GM21367 (cell line): ENCODE measurements around the gene SCGB1C2.
"Not testable (repeated sequence)": the region's sequence is repeated elsewhere in the genome, so short reads cannot be mapped to it uniquely, and the experiment has no call there.

Experiments
- ATAC-seq: cut with Tn5 transposase; IDR thresholded peaks from one replicate; pipeline ENCODE4 v1.9.1; 2021; ENCODE audit not compliant: unreplicated experiment

Gene SCGB1C2

DNA sequence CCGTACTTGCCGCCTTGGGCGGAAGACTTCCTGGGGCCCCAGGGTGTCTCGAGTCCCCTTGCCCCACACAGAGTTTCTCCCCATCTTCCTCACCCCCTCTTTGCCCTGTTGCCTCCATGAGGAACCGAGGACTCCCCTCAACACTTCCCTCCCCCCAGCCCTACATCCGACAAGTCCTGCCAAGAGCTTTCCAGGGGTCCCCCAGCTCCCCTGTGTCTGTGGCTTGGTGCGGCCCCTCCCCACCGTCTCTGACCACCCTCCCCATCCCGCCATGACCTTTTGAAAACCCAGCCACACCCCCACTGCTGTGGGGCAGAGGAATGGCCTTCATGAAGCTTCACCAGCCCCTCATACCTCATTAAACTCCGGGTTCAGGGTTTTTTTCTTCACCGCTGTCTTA lies 11.4 kb downstream of the SCGB1C2 start:
- ATAC-seq: no peak

DNA sequence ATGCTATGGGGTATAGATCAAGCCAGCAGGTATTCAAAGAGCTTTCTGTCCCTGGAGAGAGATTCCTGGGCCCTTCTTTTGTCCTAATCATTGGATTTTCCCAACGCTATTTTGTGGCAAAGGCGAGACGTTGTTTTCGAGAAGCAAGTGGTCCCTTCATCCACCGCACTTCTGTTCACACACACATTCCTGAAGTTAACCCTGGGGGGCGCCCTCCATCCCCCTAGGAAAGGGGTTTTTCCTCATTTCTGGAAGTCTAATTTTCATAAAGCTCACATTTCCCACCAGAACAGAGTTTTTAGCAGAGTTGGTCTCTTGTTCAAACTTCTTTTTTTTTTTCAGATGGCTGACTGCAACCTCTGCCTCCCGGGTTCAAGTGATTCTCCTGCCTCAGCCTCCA lies 11.9 kb downstream of the SCGB1C2 start:
- no peak for ATAC-seq

DNA sequence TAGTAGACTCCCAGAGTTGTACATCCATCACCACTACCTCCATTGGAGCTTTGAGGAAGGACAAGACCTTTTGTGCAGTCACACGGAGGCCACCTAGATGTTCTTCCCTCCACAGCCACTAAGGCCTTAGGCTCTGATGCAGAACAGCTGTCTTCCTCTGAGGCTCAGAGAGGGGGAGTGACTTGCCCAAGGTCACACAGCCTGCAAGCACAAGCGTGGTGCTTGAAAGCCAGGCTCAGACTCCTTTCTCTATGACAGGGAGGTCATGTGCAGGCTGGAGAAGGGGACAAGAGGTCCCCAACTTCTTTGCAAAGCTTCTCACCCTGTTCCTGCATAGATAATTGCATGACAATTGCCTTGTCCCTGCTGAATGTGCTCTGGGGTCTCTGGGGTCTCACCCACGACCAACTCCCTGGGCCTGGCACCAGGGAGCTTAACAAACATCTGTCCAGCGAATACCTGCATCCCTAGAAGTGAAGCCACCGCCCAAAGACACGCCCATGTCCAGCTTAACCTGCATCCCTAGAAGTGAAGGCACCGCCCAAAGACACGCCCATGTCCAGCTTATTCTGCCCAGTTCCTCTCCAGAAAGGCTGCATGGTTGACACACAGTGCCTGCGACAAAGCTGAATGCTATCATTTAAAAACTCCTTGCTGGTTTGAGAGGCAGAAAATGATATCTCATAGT lies 12.7 kb downstream of the SCGB1C2 start:
- ATAC-seq: no peak

DNA sequence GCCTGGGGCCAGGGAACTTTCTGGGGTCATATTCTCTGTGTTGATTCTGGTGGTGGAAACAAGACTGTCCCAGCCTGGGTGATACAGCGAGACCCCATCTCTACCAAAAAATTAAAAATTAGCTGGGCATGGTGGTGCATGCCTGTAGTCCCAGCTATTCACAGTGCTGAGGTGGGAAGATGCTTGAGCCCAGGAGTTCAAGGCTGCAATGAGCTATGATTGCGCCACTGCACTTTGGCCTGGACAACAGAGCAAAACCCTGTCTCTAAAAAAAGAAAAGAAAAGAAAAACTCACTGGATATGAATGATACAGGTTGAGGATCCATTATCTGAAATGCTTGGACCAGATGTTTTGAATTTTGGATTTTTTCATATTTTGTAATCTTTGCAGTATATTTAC lies 13.6 kb downstream of the SCGB1C2 start:
- no peak for ATAC-seq

DNA sequence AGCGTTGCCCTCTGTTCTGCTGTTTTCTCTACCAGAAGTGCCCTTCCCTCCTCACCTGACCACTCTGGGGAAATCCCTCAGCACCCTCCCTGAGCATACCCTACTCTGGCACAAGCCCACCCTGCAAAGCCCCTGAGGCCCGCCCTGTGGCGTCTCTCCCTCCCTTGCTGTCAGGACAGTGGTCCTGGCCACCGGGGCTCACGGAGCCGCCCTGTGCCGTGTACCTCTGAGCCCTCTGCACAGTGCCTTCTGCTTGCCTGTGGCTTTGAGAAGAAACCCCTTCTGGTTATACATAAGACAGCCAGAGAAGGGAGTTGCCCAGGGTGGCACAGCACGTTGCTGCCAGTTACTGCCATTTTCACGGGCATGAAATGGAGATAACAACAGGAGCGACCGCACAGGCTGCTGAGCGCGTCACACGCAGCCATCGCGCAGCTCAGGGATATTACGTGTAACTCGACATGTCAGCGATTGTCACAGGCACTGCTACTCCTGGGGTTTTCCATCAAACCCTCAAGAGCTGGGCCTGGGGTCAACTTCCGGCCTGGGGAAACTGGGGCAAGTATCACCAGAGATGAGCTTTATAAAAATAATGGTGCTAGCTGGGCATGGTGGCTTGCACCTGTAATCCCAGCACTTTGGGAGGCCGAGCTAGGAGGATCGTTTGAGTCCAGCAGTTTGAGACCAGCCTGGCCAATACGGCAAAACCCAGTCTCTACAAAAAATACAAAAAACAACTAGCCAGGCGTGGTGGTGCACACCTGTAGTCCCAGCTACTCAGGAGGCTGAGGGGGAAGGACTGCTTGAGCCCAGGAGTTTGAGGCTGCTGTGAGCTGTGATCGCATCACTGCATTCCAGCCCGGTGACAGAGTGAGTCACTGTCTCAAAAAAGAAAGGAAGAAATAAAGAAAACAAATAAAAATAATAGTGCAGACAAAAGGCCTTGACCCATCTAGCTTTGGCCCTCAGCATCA lies 14.8 kb downstream of the SCGB1C2 start:
- no peak for ATAC-seq

GRCh38 chr17:152860-153420 lies 15.6 kb downstream of the SCGB1C2 start:
- no peak for ATAC-seq

DNA sequence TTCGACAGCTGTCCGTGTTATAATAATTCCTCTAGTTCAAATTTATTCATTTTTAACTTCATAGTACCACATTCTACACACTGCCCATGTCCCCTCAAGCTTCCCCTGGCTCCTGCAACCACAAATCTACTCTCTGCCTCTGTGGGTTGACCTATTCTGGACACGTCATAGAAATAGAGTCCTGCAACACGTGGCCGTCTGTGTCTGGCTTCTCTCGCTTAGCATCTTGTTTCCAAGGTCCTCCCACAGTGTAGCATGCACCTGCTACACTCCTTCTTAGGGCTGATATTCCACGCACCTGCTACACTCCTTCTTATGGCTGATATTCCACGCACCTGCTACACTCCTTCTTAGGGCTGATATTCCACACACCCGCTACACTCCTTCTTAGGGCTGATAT lies 16.5 kb downstream of the SCGB1C2 start:
- ATAC-seq: no peak

- no peak for ATAC-seq
These were observed 18.2 kb downstream of the SCGB1C2 start for GRCh38 chr17:155576-155975.

- no peak for ATAC-seq
These were observed 18.8 kb downstream of the SCGB1C2 start for GRCh38 chr17:156094-156621.

DNA sequence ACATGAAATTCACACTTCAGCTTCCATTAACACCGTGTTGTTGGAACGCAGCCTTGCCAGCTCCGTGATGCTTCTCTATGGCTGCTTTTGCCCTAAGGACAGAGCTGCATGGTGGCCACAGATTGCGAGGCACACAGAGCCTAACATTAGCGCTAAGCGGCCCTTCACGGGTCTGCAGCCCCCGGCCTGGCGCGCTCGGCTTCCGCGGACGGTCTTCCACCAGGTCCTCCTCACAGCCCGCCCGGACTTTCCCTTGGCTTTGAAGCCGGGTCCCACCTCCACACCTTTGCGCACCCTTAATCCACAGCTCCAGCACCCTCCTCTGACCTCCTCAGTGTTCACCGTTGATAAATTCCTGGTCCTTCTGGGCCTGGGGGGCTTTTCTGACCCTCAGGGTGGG lies 19.6 kb downstream of the SCGB1C2 start:
- no peak for ATAC-seq

- no peak for ATAC-seq
These were observed 20.5 kb downstream of the SCGB1C2 start for GRCh38 chr17:157901-158300.

DNA sequence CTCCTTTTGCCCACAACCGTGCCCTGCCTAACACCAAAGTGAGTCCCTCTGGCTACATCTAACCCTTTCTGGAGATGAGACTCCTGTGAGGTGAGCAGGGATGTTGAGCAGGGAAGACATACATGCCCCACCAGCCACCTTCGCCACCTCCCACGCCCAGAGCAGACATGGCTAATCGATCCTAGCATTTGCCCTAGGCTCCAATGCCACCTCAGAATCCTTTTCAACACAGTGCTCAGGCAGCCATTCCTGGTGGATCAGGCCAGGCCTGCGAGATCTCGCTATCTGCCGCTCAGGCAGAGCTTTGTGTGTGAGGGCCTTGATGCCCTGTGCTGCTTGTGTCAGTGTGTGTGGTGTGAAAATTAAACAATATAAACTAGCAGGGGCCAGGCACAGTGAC lies 21.0 kb downstream of the SCGB1C2 start:
- no peak for ATAC-seq

DNA sequence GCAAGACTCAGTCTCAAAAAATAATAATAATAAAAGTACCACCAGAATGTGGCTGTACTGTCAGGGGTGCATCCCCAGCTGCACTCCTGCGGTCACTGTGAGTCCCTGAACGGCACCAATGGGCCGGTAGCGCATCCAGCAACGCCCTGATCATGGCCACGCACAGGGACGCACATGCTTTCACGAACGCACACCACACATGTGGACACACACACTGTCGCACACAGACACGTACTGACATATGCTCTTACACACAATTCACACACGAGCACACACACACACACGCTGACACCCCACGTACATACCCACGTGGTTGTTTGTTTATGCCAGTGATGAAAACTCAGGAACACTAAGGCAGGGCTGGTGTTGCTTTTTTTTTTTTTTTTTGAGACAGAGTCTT lies 22.2 kb downstream of the SCGB1C2 start:
- no peak for ATAC-seq

- no peak for ATAC-seq
These were observed 23.0 kb downstream of the SCGB1C2 start for GRCh38 chr17:160336-160735.

DNA sequence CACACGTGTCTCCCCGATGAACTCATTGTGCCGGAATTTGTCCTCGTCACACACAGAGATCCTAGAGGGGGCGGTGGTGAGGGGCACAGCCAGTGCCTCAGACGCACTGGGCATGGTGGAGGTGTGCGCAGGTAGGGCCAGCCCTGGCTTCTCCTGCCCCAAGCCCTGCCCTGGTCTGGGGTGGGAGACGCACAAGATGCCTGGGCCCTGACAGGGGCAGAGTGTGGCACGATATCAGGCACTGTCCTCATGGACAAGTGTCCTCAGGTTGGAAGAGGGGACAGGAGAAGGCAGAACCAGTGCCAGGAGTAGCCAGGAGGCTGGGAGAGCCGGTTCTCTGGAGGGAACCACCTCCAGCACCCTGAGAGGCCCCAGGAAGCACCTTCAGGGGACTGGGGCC lies 24.1 kb downstream of the SCGB1C2 start:
- ATAC-seq: no peak

DNA sequence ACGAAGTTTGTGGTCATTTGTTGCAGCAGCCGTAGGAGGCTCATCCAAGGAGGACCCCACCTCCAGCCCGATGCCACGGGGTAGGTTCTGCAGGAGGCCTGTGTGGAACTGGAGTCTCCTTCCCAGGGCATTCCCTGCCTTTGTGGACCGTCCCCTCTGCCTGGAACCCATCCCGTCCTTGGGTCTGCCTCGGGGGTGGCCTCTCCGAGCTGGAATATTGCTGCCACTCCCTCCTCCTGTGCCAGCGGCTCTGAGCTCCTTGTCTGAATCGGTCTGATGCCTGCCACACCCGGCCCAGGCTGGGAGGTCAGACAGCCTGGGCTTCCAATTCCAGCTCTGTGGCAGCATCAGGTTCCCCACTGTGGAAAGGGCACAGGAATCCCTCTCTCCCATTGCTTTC lies 25.3 kb downstream of the SCGB1C2 start:
- ATAC-seq: no peak

DNA sequence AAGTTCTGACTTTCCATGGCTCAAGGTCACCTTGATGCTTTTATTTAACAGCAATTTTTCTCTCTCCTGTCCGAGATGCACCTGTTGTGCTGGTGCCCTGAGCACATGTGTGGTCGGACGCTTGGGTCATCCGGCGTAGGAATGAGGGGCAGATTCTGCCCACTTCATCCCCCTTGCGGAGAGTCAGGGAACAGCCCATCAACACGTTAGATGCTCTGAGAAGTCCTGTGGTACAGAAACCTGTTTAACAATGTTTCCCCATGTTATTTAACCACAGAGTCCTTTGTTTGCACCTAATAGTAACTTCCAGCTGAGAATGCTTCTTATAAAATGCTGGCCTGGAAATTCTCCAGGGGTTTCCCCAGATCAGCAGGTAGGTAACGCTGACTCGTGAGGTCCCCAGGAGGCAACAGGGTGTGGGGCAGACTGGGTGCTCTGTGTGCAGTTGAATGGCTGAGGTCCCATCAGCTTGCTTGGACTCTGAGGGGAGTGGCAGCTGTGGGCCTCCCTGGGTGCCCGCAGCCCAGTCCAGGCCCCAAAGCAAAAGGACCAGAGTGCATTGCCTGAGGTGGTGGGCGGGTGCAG lies 26.2 kb downstream of the SCGB1C2 start:
- ATAC-seq: no peak

DNA sequence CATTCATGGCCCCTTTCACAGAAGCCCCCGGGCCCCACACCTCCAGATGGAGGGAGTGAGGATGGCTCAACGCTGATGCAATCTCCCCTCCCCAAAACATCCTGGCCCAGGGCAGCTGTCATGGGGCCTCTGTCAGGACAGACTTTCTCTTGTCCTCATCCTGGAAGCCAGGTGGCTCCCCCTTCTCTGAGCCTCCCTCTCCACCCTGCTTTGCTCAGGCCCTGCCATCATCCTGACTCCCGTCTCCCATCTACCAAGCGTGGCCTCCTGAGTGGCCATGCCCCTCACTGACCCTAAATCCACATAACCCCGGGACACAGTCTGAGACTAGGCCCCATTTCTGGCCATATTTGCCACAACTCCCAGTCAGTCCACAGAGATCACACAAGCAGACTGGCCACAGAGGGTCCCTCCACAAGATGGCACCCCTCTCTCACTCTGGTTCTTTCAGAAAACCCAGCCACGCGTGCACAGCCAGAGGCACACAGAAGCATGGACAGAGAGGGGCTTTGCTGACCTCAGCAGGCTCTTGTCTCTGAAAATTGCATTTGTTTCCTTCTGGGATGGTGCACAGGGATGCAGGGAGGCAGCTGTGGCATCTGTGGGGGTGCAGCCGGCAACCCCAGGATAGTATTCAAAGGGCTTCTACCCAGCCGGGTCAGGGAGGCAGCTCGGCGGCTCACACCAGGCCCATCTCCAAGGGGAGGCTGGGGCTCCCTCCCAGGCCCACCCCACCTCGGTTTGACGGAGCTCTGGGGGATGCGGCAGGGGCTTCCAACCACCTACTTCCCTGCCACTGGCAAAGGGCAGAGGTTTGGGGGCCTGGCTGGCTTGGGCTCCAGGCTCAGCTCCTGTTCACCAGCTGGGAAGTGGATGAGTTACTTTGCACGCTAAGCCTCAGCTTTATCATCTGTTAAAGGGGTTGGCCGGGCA lies 27.2 kb downstream of the SCGB1C2 start:
- no peak for ATAC-seq

- no peak for ATAC-seq
These were observed 28.6 kb downstream of the SCGB1C2 start for GRCh38 chr17:165939-166338.

DNA sequence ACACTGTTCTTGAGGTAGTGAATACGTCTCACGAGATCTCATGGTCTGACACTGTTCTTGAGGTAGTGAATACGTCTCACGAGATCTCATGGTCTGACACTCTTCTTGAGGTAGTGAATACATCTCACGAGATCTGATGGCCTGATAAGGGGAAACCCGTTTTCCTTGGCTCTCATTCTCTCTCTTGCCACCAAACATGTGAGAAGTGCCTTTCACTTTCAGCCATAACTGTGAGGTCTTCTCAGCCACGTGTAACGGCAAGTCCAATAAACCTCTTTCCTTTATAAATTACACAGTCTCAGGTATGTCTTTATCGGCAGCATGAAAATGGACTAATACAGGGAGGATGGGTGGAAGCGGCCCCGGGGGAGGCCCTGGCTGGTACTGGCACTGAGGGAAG lies 31.2 kb downstream of the SCGB1C2 start:
- not testable (repeated sequence) for ATAC-seq
